Astrocyte (in vitro differentiated cells and primary cell): Measurements from ENCODE around the gene CHST10. TPM values are rescaled to one million over a fixed set of nuclear protein-coding genes. Genes with fewer than 3 reads are reported as not detected.
A peak's percentile ranks its signal among the peaks of the same experiment; 100 is the strongest.

Source experiments
- DNase-seq: peaks from one replicate; pipeline ENCODE4 v3.0.0-alpha.2; 2010; ENCODE audit warnings: low read depth
- FAIRE-seq: peaks from 2 replicates; lab custom pipeline; 2011; peaks lifted over from hg19 to GRCh38; lab: Jason Lieb, UNC
- H2AFZ ChIP-seq: 2 replicates; pipeline ENCODE4 v1.6.0; 2012; ENCODE audit warnings: low read depth, low read length, inconsistent platforms
- H3K27ac ChIP-seq: 2 replicates; pipeline ENCODE4 v1.5.1; 2011; ENCODE audit warnings: low read depth, low read length, inconsistent platforms
- H3K27me3 ChIP-seq: 2 replicates; pipeline ENCODE4 v1.6.0; 2011; ENCODE audit warnings: low read length, inconsistent platforms; ENCODE audit not compliant: insufficient read depth
- H3K36me3 ChIP-seq: 2 replicates; pipeline ENCODE4 v1.5.1; 2011; ENCODE audit warnings: low read length, inconsistent platforms; ENCODE audit not compliant: insufficient read depth
- H3K4me1 ChIP-seq: 2 replicates; pipeline ENCODE4 v1.5.1; 2011; ENCODE audit warnings: low read length, inconsistent platforms; ENCODE audit not compliant: insufficient read depth
- H3K4me2 ChIP-seq: 2 replicates; pipeline ENCODE4 v1.6.0; 2012; ENCODE audit warnings: low read length, inconsistent platforms
- H3K4me3 ChIP-seq: 2 replicates; pipeline ENCODE4 v1.5.1; 2011; ENCODE audit warnings: low read depth, mild to moderate bottlenecking, low read length, inconsistent platforms; ENCODE audit not compliant: insufficient read depth
- H3K79me2 ChIP-seq: 2 replicates; pipeline ENCODE4 v1.6.0; 2012; ENCODE audit warnings: mild to moderate bottlenecking, low read length, inconsistent platforms; ENCODE audit not compliant: insufficient read depth
- H3K9ac ChIP-seq: 2 replicates; pipeline ENCODE4 v1.6.0; 2012; ENCODE audit warnings: mild to moderate bottlenecking, low read length, inconsistent platforms
- H3K9me3 ChIP-seq: 2 replicates; pipeline ENCODE4 v1.5.1; 2012; ENCODE audit warnings: low read depth, mild to moderate bottlenecking, low read length, inconsistent platforms; ENCODE audit not compliant: insufficient read depth
- H4K20me1 ChIP-seq: 2 replicates; pipeline ENCODE4 v1.6.0; 2012; ENCODE audit warnings: low read length, inconsistent platforms; ENCODE audit not compliant: insufficient read depth
- H3K27ac Mint-ChIP-seq: one replicate; pipeline ENCODE4 v1.8.0; 2021; ENCODE audit warnings: mild to moderate bottlenecking, mixed read lengths; ENCODE audit not compliant: unreplicated experiment
- H3K27me3 Mint-ChIP-seq: one replicate; pipeline ENCODE4 v1.8.0; 2021; ENCODE audit warnings: low read depth, mixed read lengths; ENCODE audit not compliant: unreplicated experiment
- H3K36me3 Mint-ChIP-seq: one replicate; pipeline ENCODE4 v1.8.0; 2021; ENCODE audit warnings: low read depth, mixed read lengths; ENCODE audit not compliant: unreplicated experiment
- H3K4me1 Mint-ChIP-seq: one replicate; pipeline ENCODE4 v1.8.0; 2021; ENCODE audit warnings: low read depth, mixed read lengths; ENCODE audit not compliant: unreplicated experiment
- H3K4me3 Mint-ChIP-seq: one replicate; pipeline ENCODE4 v1.8.0; 2021; ENCODE audit warnings: mild to moderate bottlenecking, moderate library complexity, mixed read lengths; ENCODE audit not compliant: unreplicated experiment
- H3K9me3 Mint-ChIP-seq: one replicate; pipeline ENCODE4 v1.8.0; 2021; ENCODE audit warnings: mild to moderate bottlenecking, mixed read lengths; ENCODE audit not compliant: unreplicated experiment
- CTCF ChIP-seq: IDR thresholded peaks from 2 replicates; pipeline ENCODE4 v1.5.1; 2011; ENCODE audit warnings: low read depth, mild to moderate bottlenecking, inconsistent platforms, low read length, moderate library complexity; ENCODE audit not compliant: insufficient read depth
- EZH2 ChIP-seq: IDR thresholded peaks from 2 replicates; pipeline ENCODE4 v1.6.1; 2012; ENCODE audit warnings: mild to moderate bottlenecking, low read length, inconsistent platforms; ENCODE audit not compliant: insufficient read depth
- total RNA-seq: library from RNA; stranded (reverse); gene quantifications from 2 replicates; pipeline ENCODE4 v1.2.1, GENCODE V29; 2021

The CHST10 gene
- total RNA-seq, 1 donor from 2014 or later, result 12.7 TPM

GRCh38 chr2:100418406-100418962 lies 1.0 kb upstream of the CHST10 start:
- no peak overlapping the region for H3K4me3 ChIP-seq
- peaks cover 28% of the 10 kb centered on the region for H3K79me2 ChIP-seq
- peak overlapping the region; percentile 93 for H3K4me2 ChIP-seq
- no peaks in the 10 kb centered on the region for H3K9me3 ChIP-seq
- no peak overlapping the region for H3K9ac ChIP-seq
- no peak for DNase-seq
- H2AFZ ChIP-seq, result peak overlapping the region; percentile 83
- TF ChIP-seq EZH2 (no peak), CTCF (no peak)
- H3K36me3 ChIP-seq, result peaks cover 4% of the 10 kb centered on the region
- peaks cover 17% of the 10 kb centered on the region for H4K20me1 ChIP-seq
- no peak overlapping the region for H3K27ac Mint-ChIP-seq
- H3K4me1 ChIP-seq, result no peaks in the 10 kb centered on the region
- H3K4me1 Mint-ChIP-seq, result no peaks in the 10 kb centered on the region
- H3K27me3 Mint-ChIP-seq, result no peaks in the 10 kb centered on the region
- H3K9me3 Mint-ChIP-seq, result no peaks in the 10 kb centered on the region
- H3K36me3 Mint-ChIP-seq, result no peaks in the 10 kb centered on the region
- no peaks in the 10 kb centered on the region for H3K27me3 ChIP-seq
- peak overlapping the region; percentile 3 for H3K4me3 Mint-ChIP-seq
- H3K27ac ChIP-seq, result no peak overlapping the region
- FAIRE-seq, result no peak

GRCh38 chr2:100417711-100418124 lies 250 bp upstream of the CHST10 start:
- Histone ChIP-seq H3K27ac (peak overlapping the region; percentile 42), H3K4me3 (peak overlapping the region; percentile 89), H4K20me1 (peaks cover 22% of the 10 kb centered on the region), H3K27me3 (no peaks in the 10 kb centered on the region), H3K9me3 (no peaks in the 10 kb centered on the region), H3K4me2 (peak overlapping the region; percentile 93), H3K4me1 (no peaks in the 10 kb centered on the region), H3K79me2 (peaks cover 28% of the 10 kb centered on the region), H3K36me3 (peaks cover 4% of the 10 kb centered on the region), H2AFZ (peak overlapping the region; percentile 83), H3K9ac (peak overlapping the region; percentile 88)
- Mint-ChIP-seq H3K27ac (no peak overlapping the region), H3K4me1 (no peaks in the 10 kb centered on the region), H3K36me3 (peaks cover under 1% of the 10 kb centered on the region), H3K4me3 (peak overlapping the region; percentile 94), H3K9me3 (no peaks in the 10 kb centered on the region), H3K27me3 (no peaks in the 10 kb centered on the region)
- TF ChIP-seq EZH2 (no peak), CTCF (no peak)
- DNase-seq (no peak), FAIRE-seq (no peak)

- Histone ChIP-seq H3K36me3 (peaks cover 4% of the 10 kb centered on the region), H3K27ac (no peak overlapping the region), H3K4me1 (no peaks in the 10 kb centered on the region), H3K4me2 (peak overlapping the region; percentile 93), H3K27me3 (no peaks in the 10 kb centered on the region), H3K9me3 (no peaks in the 10 kb centered on the region), H2AFZ (peak overlapping the region; percentile 83), H3K9ac (peak overlapping the region; percentile 88), H3K79me2 (peaks cover 28% of the 10 kb centered on the region), H4K20me1 (peaks cover 28% of the 10 kb centered on the region), H3K4me3 (peak overlapping the region; percentile 89)
- Mint-ChIP-seq H3K4me1 (no peaks in the 10 kb centered on the region), H3K9me3 (no peaks in the 10 kb centered on the region), H3K27ac (peak overlapping the region; percentile 50), H3K4me3 (peak overlapping the region; percentile 93), H3K36me3 (peaks cover 4% of the 10 kb centered on the region), H3K27me3 (no peaks in the 10 kb centered on the region)
- FAIRE-seq (no peak), DNase-seq (peak; percentile 0)
- TF ChIP-seq EZH2, result no peak
- no peak for TF ChIP-seq CTCF
These were observed 1.0 kb downstream of the CHST10 start for GRCh38 chr2:100416397-100416934.
